Right lobe of liver (tissue), 6 donors: ENCODE data around the gene HSP90AB1. TPM values are rescaled to one million over a fixed set of nuclear protein-coding genes. Genes with fewer than 3 reads are reported as not detected.

Source experiments
- ATAC-seq, 4 donors: fragments of 200-7000 bp; cut with Tn5 transposase; one replicate each; pipeline ENCODE4 v1.9.1; 2020; ENCODE audit warnings: mild to moderate bottlenecking in 4 of 4, moderate library complexity in 4 of 4
- DNase-seq, 3 donors: peaks; one replicate each; pipeline ENCODE4 v3.0.0-alpha.2; 2020
- H3K27ac ChIP-seq, 3 donors: fragments of 200-600 bp; one replicate each; pipeline ENCODE4 v1.8.0; 2022
- H3K27me3 ChIP-seq, 2 donors: fragments of 200-600 bp; one replicate each; pipeline ENCODE4 v1.8.0; 2022
- H3K36me3 ChIP-seq, 4 donors: fragments of 200-600 bp; sonication (generic) in 1 of 4; one replicate each; pipeline versions ENCODE4 v1.5.1 to v1.8.0; 2017 to 2022; ENCODE audit warnings: control low read depth in 1 of 4
- H3K4me1 ChIP-seq, 4 donors: fragments of 200-600 bp; sonication (generic) in 1 of 4; one replicate each; pipeline versions ENCODE4 v1.5.1 to v1.8.0; 2017 to 2022; ENCODE audit warnings: control low read depth in 1 of 4
- H3K4me3 ChIP-seq, 3 donors: fragments of 200-600 bp; one replicate each; pipeline ENCODE4 v1.8.0; 2022
- H3K9me3 ChIP-seq, 4 donors: fragments of 200-600 bp; sonication (generic) in 1 of 4; one replicate each; pipeline versions ENCODE4 v1.5.1 to v1.8.0; 2017 to 2022; ENCODE audit warnings: control low read depth in 1 of 4
- CTCF ChIP-seq, 4 donors: fragments of 200-600 bp in 3 of 4; fragments of 450-650 bp in 1 of 4; IDR thresholded peaks; one replicate each; pipeline versions ENCODE4 v1.5.1 to v1.8.0; 2016 to 2022; ENCODE audit warnings: antibody characterized with exemption in 4 of 4, mild to moderate bottlenecking in 2 of 4
- POLR2A ChIP-seq: fragments of 450-650 bp; IDR thresholded peaks from one replicate; pipeline ENCODE4 v1.6.1; 2017; ENCODE audit warnings: antibody characterized with exemption, mild to moderate bottlenecking
- WGBS: methylation state at CpG from one replicate; pipeline ENCODE4 v1.1.6; 2018; ENCODE audit warnings: low coverage, low lambda C conversion rate; ENCODE audit not compliant: insufficient coverage; ENCODE audit errors: missing lambda C conversion rate; 5-methylcytosine and 5-hydroxymethylcytosine counted together
- intact Hi-C, 2 donors: fragments of 100-400 bp; cut with DNase I; formaldehyde crosslinking; loops; one replicate each; pipeline versions ENCODE4 v1.11.2 to v1.14.1; 2022
- total RNA-seq, 6 experiments: library from RNA; depleted of rRNA in 2 of 6; stranded (reverse); fragments of >200 nt in 2 of 6; fragmentation: NEBNext Ultra II Directional in 3 of 6; extraction: Animal tissue kit (Norgen Biotek cat#: 25700) in 3 of 6; gene quantifications; one replicate each; pipeline versions ENCODE4 v1.1.0 to v1.2.4, GENCODE V29; 2016 to 2023
- donor health status: DM: no; HTN: yes; CAD: no.
- donor health status: DM: no; HTN: no; CAD: no.
- donor health status: DM: no; HTN: no; CAD: no.
- donor health status: DM: no; HTN: yes; CAD: no.
- donor health status: DM: no; HTN: yes; CAD: no.

HSP90AB1 gene
- total RNA-seq, 6 experiments from 2014 or later: 183 to 566 (median 345) TPM

DNA sequence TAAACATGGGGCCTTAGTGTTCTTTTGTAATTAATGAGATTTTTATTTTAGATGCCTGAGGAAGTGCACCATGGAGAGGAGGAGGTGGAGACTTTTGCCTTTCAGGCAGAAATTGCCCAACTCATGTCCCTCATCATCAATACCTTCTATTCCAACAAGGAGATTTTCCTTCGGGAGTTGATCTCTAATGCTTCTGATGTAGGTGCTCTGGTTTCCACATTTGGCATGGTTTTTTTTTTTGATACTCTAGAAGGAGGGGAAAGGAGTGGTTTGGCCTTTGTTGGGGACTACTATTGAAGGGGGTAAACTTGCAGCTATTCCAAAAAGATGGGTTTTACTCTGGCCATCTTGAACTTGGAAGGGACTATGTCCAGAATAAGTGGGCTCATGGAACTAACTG lies 1.7 kb downstream of the HSP90AB1 start:
- WGBS: 7% methylated on average over 1 of the region's 1 CpG
- Histone ChIP-seq H3K4me3 (peak overlapping the region; percentile 67 to 73 (median 73)), H3K9me3 (no peaks in the 10 kb centered on the region), H3K36me3 (peaks cover 7 to 52% (median 41%) of the 10 kb centered on the region in 4 donors), H3K27me3 (no peaks in the 10 kb centered on the region), H3K4me1 (peaks cover 0 to 47% (median 2%) of the 10 kb centered on the region in 4 donors), H3K27ac (peak overlapping the region; percentile 100)
- DNase-seq: no peak
- intact Hi-C loops: no loop called here
- ATAC-seq: no peak
- TF ChIP-seq CTCF (IDR thresholded peaks at IDR 0.05) (no peak), POLR2A (no peak)

DNA sequence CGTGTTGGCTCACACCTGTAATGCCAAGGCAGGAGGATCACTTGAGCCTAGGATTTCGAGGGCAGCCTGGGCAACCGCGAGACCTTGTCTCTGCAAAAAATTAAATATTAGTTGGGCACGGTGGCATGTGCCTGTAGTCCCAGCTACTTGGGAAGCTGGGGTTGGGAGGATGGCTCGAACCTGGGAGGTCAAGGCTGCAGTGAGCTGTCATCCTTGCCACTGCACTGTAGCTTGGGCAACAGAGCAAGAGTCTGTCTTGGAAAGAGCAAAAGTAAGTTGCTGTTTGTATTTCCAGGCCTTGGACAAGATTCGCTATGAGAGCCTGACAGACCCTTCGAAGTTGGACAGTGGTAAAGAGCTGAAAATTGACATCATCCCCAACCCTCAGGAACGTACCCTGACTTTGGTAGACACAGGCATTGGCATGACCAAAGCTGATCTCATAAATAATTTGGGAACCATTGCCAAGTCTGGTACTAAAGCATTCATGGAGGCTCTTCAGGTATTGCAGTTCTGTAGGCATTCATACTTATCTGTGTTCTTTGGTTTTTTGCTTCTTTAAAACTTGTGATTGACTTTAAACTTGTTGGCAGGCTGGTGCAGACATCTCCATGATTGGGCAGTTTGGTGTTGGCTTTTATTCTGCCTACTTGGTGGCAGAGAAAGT lies 2.3 kb downstream of the HSP90AB1 start:
- no peaks in the 10 kb centered on the region for H3K9me3 ChIP-seq
- intact Hi-C loops: no loop called here
- ATAC-seq (no peak), DNase-seq (peak in 1 of 3 donors; percentile 37)
- WGBS: 70% methylated on average over 4 of the region's 9 CpGs
- H3K27me3 ChIP-seq: no peaks in the 10 kb centered on the region
- peak overlapping the region; percentile 100 for H3K27ac ChIP-seq
- H3K36me3 ChIP-seq: peaks cover 11 to 59% (median 47%) of the 10 kb centered on the region in 4 donors
- TF ChIP-seq POLR2A: no peak
- peaks cover 0 to 47% (median 2%) of the 10 kb centered on the region in 4 donors for H3K4me1 ChIP-seq
- H3K4me3 ChIP-seq: peak overlapping the region in 2 of 3 donors; percentile 67 to 73

GRCh38 chr6:44250067-44250717 lies 3.3 kb downstream of the HSP90AB1 start:
- peak overlapping the region in 2 of 3 donors; percentile 19 to 100 for H3K27ac ChIP-seq
- intact Hi-C loops: no loop called here
- H3K4me3 ChIP-seq: no peak overlapping the region
- 62% methylated on average over 5 of the region's 6 CpGs for WGBS
- no peak for DNase-seq
- TF ChIP-seq POLR2A (no peak), CTCF (IDR thresholded peaks at IDR 0.05) (no peak)
- no peak for ATAC-seq
- peaks cover 0 to 45% (median 2%) of the 10 kb centered on the region in 4 donors for H3K4me1 ChIP-seq
- H3K9me3 ChIP-seq: no peaks in the 10 kb centered on the region
- peaks cover 14 to 69% (median 49%) of the 10 kb centered on the region in 4 donors for H3K36me3 ChIP-seq
- no peaks in the 10 kb centered on the region for H3K27me3 ChIP-seq

DNA sequence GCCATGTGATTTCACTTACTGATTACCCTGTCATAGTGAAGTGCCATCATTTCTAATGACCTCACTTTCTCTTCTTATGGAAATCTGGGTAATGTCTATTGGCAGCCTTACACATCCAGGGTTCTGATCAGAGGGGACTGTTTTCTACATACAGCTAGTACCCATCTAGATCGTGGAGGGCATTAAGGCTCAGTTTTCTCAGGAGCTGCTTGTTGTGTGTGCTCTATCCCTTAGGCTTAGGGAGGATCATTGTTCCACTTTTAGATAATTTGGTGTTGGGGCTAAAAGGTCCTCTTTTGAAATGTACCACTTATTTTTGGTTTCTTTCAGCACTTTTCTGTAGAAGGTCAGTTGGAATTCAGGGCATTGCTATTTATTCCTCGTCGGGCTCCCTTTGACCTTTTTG lies 3.8 kb downstream of the HSP90AB1 start:
- no peak overlapping the region for H3K4me3 ChIP-seq
- H3K27me3 ChIP-seq: no peaks in the 10 kb centered on the region
- no peaks in the 10 kb centered on the region for H3K9me3 ChIP-seq
- peaks cover 14 to 70% (median 49%) of the 10 kb centered on the region in 4 donors for H3K36me3 ChIP-seq
- no peak for TF ChIP-seq POLR2A
- no peak for TF ChIP-seq CTCF (IDR thresholded peaks at IDR 0.05)
- H3K4me1 ChIP-seq: peaks cover 0 to 40% (median under 1%) of the 10 kb centered on the region in 4 donors
- H3K27ac ChIP-seq: peak overlapping the region in 2 of 3 donors; percentile 19 to 24
- intact Hi-C loops: no loop called here
- ATAC-seq (no peak), DNase-seq (no peak)
- WGBS: 54% methylated on average over 2 of the region's 3 CpGs
